Measurements from ENCODE around the gene ZDHHC11B.
"Not testable (repeated sequence)": the region's sequence is repeated elsewhere in the genome, so short reads cannot be mapped to it uniquely, and the experiment has no call there.

ZDHHC11B gene, protein sequence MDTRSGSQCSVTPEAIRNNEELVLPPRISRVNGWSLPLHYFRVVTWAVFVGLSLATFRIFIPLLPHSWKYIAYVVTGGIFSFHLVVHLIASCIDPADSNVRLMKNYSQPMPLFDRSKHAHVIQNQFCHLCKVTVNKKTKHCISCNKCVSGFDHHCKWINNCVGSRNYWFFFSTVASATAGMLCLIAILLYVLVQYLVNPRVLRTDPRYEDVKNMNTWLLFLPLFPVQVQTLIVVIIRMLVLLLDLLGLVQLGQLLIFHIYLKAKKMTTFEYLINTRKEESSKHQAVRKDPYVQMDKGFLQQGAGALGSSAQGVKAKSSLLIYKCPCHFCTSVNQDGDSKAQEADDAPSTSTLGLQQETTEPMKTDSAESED

DNA sequence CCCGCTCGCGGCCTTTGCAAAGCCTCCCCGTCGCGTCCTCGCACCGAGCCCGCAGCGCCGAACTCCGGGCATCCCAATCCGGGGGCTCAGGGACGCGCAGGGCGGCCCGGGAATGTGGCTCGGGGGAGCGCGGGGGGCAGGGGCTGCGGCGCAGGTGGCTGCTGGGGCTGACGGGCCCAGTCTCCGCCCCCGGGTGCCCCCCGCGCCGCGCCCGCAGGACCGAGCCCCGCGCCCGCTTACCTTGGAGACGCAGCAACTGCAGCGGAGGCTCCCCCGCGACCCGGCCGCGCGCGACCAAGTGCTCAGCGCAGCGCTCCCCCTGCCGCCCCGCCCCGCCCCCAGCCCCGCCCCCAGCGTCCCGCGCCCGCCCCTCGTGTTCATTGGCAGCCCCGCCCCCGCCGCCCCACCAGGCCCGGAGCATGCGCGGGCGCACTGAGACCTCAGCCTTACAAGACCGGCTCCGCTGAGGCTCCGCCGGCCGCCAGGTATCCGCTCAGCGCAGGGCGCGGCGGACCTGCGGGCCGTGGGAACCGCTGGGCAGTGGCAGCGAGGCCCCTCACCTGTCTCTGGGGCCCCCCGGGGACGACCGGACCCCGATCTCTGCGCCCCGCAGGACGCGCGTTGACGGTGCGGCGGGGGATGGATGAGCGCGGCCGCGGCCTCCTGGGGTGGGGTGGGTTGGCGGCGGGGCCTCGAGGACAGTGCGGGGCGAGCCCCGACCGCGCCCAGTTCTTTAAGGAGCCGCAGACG lies at the start of gene ZDHHC11B:
Gene ZDHHC11B (minus strand): TSS at position 302 of the 750 bp plus-strand sequence. CDS start 17,810 bp downstream, outside the sequence.
- peak within 1 kb of the TSS; percentile 4 for H3K4me3 ChIP-seq (ENCODE audit: low read depth, low read length)
- peak; percentile 80 for DNase-seq (ENCODE audit: low read depth)

DNA sequence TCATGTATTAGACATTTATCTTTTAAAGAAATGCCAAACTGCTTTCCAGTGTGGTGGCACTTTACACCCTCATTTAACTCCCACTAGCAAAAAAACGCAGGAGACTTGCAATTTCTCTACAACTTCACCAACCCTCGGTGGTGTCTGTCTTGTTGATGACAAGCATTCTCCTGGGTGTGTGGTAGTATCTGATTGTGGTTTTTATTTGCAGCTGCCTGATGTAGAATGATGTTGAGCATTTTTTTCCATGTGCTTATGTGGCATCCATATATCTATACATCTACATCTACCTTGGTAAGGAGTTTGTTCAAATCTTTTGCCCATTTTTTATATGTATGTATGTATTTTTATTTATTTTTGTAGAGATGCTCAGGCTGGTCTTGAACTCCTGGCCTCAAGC lies 49.5 kb upstream of the ZDHHC11B start:
- H3K4me3 ChIP-seq (ENCODE audit: low read depth, low read length); DNase-seq (ENCODE audit: low read depth): not testable (repeated sequence)

DNA sequence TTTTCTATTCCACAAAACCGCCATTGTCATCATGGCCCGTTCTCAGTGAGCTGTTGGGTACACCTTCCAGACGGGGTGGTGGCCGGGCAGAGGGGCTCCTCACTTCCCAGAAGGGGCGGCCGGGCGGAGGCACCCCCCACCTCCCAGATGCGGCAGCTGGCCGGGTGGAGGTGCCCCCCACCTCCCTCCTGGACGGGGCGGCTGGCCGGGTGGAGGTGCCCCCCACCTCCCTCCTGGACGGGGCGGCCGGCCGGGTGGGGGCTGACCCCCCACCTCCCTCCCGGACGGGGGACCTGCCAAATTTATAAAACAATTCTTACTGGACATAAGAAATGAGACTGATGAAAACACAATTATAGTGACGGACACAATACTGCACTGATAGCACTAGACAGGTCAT lies 43.7 kb upstream of the ZDHHC11B start:
- DNase-seq (ENCODE audit: low read depth), result not testable (repeated sequence)

DNA sequence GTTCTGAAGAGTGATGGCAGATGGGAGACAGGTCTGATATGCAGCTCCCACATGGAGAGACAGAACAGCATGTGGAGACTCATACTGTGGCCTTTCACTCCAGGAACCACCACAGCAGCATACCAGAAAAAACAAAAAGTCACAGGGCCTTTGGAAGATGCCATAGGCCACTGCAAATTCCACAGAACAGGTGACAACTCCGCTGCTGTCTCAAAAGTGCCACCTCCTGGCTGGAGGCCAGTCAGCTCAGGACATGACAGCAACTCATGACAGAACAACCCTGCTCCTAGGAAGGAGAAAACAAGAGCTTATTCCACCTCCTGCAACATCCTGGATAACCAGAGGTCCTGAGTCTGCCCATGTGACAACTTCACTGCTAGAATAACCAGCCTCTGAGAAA lies 41.0 kb upstream of the ZDHHC11B start:
- not testable (repeated sequence) for DNase-seq (ENCODE audit: low read depth)

More for the DNA sequence above, 43.7 kb upstream of the ZDHHC11B start:
- H3K4me3 ChIP-seq (ENCODE audit: low read depth, low read length), result not testable (repeated sequence)

DNA sequence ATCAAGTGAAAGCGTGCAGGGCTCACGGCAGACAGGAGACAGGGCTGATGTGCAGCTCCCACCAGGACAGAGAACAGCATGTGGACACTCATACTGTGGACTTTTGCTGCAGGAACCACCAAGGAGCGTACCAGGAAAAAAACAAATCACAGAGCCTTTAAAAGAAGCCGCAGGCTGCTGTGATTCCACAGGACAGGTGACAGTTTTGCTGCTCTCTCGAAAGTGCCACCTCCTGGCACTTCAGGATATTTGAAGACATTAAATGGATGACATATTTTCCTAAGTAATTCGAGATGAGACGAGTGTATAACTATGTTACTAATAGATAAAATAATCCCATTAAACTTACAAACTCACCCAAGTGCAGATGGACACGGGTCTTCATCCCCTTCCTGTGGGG lies 37.0 kb upstream of the ZDHHC11B start:
- TF ChIP-seq, protein P1, sequence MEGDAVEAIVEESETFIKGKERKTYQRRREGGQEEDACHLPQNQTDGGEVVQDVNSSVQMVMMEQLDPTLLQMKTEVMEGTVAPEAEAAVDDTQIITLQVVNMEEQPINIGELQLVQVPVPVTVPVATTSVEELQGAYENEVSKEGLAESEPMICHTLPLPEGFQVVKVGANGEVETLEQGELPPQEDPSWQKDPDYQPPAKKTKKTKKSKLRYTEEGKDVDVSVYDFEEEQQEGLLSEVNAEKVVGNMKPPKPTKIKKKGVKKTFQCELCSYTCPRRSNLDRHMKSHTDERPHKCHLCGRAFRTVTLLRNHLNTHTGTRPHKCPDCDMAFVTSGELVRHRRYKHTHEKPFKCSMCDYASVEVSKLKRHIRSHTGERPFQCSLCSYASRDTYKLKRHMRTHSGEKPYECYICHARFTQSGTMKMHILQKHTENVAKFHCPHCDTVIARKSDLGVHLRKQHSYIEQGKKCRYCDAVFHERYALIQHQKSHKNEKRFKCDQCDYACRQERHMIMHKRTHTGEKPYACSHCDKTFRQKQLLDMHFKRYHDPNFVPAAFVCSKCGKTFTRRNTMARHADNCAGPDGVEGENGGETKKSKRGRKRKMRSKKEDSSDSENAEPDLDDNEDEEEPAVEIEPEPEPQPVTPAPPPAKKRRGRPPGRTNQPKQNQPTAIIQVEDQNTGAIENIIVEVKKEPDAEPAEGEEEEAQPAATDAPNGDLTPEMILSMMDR (IDR thresholded peaks at IDR 0.05; ENCODE audit: insufficient read depth, low read depth, low read length, missing control alignments), result no peak
- no peak for DNase-seq (ENCODE audit: low read depth)

More for the DNA sequence above, 41.0 kb upstream of the ZDHHC11B start:
- H3K4me3 ChIP-seq (ENCODE audit: low read depth, low read length), result not testable (repeated sequence)

DNA sequence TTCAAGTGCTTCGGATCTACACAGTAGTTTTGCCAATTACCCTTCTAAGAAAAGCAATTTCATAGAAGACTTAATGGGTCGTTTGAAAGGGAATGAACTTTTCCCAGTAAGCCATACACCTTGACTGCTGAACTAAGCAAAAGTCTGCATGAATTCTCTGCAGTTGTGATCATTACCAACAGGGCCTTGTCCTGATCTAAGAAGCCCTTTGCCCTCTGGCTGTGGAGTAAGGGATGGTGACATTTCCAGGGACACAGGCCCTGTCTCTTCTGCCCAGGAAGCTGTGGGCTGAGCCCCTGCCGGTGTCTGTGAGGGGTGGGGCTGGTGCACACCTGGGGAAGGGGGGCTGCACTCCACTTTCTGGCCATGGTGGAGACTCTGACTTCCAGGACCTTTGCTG lies 35.7 kb upstream of the ZDHHC11B start:
- DNase-seq (ENCODE audit: low read depth), result no peak
- H3K4me3 ChIP-seq (ENCODE audit: low read depth, low read length), result no peak overlapping the region
- TF ChIP-seq, protein P1 (IDR thresholded peaks at IDR 0.05; ENCODE audit: insufficient read depth, low read depth, low read length, missing control alignments), result no peak

More for the DNA sequence above, 37.0 kb upstream of the ZDHHC11B start:
- no peak overlapping the region for H3K4me3 ChIP-seq (ENCODE audit: low read depth, low read length)

DNA sequence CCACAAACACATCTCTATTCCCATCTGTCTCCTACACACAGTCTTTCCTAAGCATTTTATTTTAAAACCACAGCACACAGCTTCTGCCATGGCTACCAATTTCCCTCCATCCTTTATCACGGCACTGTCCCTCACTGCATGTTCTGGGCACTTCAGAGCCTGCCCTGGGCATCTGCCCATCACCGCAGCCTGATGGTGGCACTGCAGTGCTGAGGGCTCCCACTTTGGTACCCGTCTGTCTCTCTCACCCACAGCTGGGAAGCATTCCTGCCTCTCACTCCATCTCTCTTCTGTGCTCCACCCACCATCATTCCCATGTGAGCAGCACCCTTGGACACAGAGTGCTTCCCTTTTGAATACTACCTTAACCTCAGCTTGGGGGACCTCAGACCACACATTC lies 34.5 kb upstream of the ZDHHC11B start:
- TF ChIP-seq, protein P1 (IDR thresholded peaks at IDR 0.05; ENCODE audit: insufficient read depth, low read depth, low read length, missing control alignments), result no peak
- no peak for DNase-seq (ENCODE audit: low read depth)
- H3K4me3 ChIP-seq (ENCODE audit: low read depth, low read length), result no peak overlapping the region

DNA sequence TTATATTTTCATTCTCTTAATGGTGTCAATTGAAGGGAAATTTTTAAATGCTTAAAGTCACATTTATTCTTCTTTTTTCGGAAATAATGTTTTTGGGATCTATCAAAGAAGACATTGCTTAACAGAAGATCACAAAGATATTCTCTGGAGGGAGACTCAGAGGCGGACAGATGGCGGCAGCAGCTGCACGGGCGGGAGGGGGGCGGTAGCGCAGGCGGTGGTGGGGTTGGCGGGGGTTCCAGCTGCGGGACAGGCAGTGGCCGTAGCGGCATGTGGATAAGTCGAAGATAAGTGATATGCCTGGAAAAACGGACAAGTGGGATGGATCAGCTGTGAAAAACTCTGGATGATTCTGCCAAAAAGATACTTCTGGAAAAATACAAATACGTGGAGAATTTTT lies 31.6 kb upstream of the ZDHHC11B start:
- no peak overlapping the region for H3K4me3 ChIP-seq (ENCODE audit: low read depth, low read length)
- TF ChIP-seq, protein P1 (IDR thresholded peaks at IDR 0.05; ENCODE audit: insufficient read depth, low read depth, low read length, missing control alignments), result no peak
- DNase-seq (ENCODE audit: low read depth), result no peak

DNA sequence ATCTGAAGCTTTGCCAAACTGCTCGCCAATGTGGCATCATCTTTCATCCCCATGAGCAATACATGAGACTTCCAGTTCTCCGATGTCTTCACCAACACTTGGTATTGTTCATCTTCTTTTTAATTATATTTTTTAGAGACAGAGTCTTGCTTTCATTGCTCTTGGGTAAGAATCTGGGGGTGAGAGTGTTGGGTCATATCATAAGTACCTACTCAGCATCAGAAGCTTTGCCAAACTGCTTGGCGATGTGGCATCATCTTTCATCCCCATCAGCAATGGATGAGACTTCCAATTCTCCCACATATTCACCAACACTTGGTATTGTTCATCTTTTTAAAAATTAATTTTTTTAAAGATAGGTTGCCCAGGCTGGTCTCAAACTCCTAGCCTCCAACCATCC lies 30.9 kb upstream of the ZDHHC11B start:
- H3K4me3 ChIP-seq (ENCODE audit: low read depth, low read length), result no peak overlapping the region
- DNase-seq (ENCODE audit: low read depth), result no peak
- TF ChIP-seq, protein P1 (IDR thresholded peaks at IDR 0.05; ENCODE audit: insufficient read depth, low read depth, low read length, missing control alignments), result no peak

DNA sequence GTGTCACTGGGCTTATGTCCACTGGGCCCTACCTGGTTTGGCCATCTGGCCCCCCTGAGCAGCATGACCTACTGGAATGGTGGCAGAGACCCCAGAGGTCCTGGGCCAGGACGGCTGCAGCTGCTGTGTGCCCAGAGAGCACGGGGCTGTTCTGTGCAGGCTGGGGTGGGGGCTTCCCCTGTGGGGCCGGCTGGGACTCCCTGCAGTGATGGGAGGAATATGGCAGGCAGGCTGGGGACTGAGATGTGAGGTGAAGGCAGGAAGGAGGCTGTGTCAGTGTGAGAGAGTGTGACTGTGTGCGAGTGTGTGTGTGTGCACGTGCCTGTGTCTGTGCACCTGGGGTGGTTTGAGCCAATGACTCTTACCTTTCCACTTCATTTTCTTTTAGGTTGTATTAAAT lies 29.0 kb upstream of the ZDHHC11B start:
- H3K4me3 ChIP-seq (ENCODE audit: low read depth, low read length); DNase-seq (ENCODE audit: low read depth): not testable (repeated sequence)

DNA sequence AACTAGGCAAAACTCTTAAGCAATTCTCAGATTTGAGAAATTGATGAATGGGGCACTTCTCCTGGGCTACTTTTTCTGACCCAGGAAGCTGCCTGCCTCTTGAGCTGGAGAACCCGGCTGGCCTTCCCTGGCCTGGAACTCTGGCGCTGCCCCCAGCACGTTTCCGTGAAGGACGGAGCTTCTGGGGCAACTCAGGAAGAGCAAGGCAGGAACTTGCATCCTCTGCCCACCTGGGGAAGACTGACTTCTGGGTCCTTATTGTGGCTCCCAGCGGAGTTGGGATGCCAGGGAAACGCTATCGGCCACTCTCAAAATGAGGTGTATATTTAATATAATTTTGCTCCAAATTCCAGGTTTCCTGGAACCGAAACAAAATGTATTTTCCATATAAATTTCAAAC lies 26.9 kb upstream of the ZDHHC11B start:
- H3K4me3 ChIP-seq (ENCODE audit: low read depth, low read length); DNase-seq (ENCODE audit: low read depth): not testable (repeated sequence)

DNA sequence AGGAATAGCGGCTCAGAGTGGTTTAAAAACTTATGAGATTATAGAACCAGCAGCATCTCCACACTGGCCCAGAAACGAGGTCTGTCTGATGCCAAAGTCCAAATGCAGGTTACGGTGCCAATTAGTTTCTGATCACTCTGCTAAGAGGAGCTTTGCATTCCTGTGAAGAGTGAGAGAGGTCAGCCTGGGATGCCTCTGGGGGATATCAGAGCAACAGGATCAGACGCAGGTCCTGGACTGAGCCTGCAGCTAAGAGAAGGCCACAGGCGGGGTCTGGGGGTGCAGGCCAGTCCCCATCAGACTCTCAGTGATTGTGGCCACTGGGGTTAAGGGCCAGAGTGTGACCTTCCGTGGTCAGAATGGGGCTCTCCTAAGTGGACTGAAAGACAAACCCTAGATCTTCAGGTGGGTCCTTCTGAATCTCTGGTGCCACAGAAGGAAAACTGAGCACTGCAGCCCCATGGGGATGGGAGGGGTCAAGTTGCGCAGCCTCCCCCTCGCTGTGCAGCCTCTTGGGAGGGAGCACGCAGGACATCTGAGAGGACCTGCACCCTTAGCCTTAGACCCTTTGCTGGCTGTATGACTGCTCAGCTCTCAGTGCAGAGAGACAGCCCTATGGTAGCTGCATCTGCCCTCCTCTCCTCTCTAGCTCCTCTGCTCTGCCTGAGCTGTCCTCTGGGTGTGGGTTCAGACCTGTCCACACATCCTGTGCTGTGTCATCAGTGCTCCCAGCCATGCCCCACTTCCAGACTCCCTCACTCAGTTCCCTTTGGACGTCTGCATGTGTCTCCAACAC lies 23.4 kb upstream of the ZDHHC11B start:
- DNase-seq (ENCODE audit: low read depth); H3K4me3 ChIP-seq (ENCODE audit: low read depth, low read length): not testable (repeated sequence)

Measured in GM12865 (cell line).